ENCODE results near the gene LPAR5. TPM values are rescaled to one million over a fixed set of nuclear protein-coding genes. Genes with fewer than 3 reads are reported as not detected.

LPAR5 gene
- total RNA-seq, result 1 to 10 TPM; 2.3 to 3.3 TPM
- long read RNA-seq, donor 1, partial matches to known transcripts, result 0 of 2 reads
- long read RNA-seq, donor 1, other reads (novel, unspliced or antisense), result 1 of 2 reads
- long read RNA-seq, donor 2, result 0 reads

DNA sequence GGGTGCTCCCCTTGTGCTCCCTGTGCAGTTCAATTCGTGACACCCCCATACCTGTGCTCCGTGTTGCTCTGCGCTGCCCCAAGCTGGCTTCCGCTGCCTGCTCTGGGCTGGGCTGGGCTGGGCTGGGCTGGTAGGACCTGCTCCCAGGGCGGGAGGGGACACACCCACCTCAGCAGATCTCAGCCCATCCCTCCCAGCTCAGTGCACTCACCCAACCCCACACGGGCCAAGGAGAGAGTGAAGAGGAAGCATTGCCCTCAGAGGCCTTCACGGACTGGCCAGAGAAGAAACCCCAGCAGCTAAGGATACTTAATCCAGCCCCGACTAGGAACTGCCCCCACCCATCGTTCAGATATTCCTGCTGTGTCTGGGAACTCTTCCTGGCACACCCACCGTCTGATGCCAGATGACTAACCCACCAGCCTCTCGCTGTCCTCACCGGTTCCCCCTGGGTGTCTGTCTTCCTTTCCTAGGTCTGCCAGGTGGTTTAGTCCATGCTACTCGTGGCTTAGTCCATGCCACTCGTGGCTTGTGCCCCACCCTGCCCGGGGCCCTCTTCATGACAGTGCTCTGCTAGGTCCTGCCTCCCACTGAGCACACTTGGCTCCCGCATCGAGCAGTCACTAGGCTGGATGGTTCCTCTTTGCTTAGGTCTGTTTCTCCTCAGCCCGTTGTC lies at the start of gene LPAR5:
Gene LPAR5 (minus strand): TSS at position 104 of the 676 bp plus-strand sequence. CDS start 14,711 bp downstream, outside the sequence.
- no peak for DNase-seq (ENCODE audit: low spot score)
- intact Hi-C loops (cut with DNase I), result no loop called here

DNA sequence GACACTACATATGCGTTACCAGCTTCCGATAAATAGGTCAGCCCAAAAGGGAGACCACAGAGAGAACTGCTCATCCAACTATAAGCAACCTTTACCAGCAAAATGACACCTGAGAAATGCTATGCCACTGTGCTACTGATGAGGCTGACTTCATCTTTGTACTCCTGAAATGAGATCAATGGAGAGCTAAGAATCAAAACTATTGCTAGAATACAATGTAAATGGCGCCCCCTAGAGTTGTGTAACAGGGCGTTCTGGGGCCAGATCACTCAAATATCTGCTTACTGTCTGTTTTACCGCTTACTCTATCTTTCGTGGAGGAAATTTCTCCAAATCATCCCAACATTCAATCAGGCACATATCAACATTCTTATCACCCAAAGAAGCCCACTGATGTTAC lies 48.9 kb upstream of the LPAR5 start:
- intact Hi-C loops (cut with DNase I), result no loop called here

DNA sequence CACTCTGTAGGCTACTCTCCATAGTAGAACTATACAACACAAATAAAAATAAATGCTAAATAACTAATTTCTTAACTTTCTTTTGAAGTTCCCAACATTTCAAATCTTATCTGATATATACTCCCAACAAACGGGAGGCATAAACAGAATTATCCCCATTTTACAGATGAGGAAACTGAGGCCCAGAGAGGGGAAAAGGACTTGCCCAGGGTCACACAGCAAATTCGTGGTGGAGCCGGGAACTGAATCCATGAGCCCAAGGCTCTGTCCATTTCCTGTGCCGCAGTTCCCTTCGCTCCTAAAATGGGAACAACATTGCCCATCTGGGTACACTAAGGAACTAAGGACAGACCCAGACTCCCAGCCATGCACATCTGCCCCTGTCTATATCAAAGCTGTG lies 41.2 kb upstream of the LPAR5 start:
- intact Hi-C loops (cut with DNase I), result no loop called here
- no peak for DNase-seq (ENCODE audit: low spot score)

More for the DNA sequence above, 48.9 kb upstream of the LPAR5 start:
- no peak for DNase-seq (ENCODE audit: low spot score)

DNA sequence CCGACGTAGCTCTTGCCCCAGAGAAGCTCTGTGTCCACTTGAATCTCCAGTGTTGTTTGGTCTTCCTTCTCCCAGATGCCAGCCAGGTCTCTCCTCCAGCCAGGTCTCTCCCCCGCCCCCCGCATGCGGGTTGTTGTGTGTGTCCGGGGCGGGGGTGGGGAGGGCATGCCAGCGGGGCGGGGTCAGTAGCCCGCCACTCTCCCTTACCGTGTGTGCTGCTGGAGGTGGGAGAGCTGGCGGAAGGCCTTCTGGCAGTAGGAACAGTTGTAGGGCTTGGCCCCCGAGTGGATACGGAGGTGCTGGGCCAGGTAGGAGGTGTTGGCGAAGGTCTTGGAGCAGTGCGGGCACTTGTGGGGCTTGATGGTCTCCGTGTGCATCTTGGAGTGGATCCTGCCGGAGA lies 36.4 kb upstream of the LPAR5 start:
- intact Hi-C loops (cut with DNase I), result no loop called here
- DNase-seq (ENCODE audit: low spot score), result no peak

DNA sequence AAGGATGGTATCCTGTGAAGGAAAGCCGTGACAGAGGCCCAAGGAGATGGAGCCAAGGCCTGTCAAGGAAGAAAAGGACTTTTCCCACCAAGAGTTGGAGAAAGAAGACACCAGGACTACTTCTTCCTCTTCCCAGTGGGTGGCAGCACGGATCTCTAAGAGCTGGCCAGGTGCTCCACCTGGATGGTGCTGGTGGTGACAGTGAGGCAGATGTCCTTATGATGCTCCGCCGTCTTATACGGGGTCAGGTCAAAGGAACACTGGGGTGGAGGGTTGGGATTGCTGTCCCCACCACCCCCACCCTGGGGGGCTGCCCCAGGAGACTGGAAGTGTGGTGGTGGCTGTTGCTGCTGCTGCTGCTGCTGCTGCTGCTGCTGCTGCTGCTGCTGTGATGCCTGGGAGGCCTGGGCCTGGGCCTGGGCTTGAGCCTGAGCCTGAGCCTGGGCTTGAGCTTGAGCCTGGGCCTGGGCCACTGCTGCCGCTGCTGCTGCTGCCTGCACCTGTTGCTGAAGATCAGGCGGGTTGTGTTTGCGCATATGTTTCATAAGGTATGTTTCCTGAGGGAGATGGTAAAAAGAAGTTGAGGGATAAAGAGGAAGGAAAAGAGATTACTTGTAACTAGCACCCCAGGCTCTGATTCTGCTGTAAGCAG lies 31.9 kb upstream of the LPAR5 start:
- intact Hi-C loops (cut with DNase I), result loop anchor here in 1 of 2 donors (5.0 kb wide), 2 partner anchors 50 to 440 kb away; partner anchors contain the start of gene C1RL
- no peak for DNase-seq (ENCODE audit: low spot score)

DNA sequence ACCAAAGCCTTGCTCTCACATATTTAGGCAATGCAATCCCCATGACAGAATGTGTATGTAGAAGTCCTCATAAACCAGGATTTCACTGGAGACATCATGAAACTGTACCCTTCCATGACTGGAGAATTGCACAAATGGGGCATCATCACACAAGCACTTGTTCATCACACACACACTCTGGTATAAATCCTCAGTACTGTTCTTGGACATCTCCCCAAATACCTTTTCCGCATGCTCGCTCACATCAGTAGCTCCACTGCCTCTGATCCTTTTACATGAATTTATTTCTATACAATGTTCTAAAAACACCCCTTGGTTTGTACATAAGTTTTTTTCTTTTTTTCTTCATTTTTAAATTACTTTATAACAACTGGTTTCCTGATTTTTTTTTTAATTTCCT lies 30.5 kb upstream of the LPAR5 start:
- no peak for DNase-seq (ENCODE audit: low spot score)

DNA sequence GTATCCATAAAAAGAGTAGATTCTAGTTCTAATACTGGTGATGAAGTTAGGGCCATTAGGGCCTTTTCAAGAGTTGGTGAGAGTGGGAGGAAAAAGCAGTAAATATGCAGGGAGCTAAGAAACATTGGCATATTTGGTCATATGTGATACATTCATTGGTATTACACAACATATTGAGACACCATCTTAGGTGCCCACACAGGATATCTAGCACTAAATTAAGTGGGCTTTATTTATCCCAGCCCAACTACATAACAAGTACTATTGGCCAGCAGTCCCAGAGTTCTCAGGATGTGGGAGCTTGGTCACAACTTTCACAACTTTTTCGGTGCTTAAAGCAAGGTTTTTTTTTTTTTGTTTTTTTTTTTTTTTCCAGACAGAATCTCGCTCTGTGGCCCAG lies 29.1 kb upstream of the LPAR5 start:
- no peak for DNase-seq (ENCODE audit: low spot score)
- intact Hi-C loops (cut with DNase I), result loop anchor here in 1 of 2 donors (5.0 kb wide), 2 partner anchors 48 to 442 kb away; partner anchors contain the start of gene C1RL

More for the DNA sequence above, 30.5 kb upstream of the LPAR5 start:
- intact Hi-C loops (cut with DNase I), result loop anchor here in 1 of 2 donors (5.0 kb wide), 2 partner anchors 49 to 441 kb away; partner anchors contain the start of gene C1RL

DNA sequence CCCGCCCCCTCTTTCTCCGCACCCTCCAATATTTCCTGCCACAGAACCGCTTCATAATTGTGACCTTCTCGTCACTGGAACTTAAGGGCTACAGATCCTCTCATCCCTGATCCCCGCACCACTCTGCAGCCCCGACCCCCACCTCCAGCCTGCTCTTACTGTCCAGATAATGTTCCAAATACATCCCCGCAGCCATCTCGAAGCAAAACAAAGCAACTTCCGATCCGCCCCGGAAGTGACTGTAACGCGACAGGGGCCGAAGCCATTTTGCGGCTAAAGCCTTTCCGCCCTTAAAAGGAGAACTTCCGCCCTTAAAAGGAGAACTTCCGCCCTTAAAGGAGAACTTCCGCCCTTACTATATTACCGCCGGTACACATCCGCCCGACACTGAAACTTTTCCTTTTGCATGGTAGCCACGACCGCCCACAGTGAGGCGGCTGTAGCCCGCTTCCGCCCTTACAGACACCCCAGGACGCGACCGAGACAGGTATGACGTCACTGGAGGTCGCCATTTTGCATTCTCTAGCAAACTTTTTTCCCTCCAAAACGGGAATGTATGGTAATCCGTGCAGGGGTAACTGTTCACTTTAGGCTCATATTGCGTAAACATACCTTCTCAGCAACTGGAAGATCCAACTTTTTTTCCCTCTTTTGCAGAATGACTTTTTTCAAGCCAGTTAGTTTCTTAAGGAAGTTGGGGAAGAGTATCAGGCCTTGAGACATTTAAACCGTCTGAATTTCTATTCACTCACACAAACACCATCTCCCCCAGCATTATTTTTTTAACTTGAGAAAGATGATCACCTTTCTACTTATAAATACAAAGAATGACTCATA lies 27.4 kb upstream of the LPAR5 start, which contains the start of gene ING4:
Gene ING4 (minus strand): TSS at position 214 of the 837 bp plus-strand sequence. CDS start 18 bp downstream, at position 196.
- intact Hi-C loops (cut with DNase I), result loop anchor here in 1 of 2 donors (1.0 kb wide), 1 partner anchor 26 kb away; the partner anchor contains the start of gene ZNF384
- DNase-seq (ENCODE audit: low spot score), result peak; percentile 99

DNA sequence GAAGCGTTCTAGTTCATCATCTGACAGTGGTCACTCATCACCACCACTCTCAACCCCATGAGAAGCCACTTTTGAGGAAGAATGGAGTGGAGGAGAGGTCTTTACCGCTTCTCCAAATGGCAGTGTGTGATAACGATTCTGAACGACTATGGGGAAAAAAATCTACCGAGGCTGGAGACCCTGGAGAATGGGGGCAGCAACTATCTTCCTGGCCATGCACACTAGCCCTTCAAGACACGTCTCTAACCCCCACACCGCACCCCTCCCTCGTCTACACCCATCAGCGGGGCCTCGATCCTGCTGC lies 26.8 kb upstream of the LPAR5 start:
- no peak for DNase-seq (ENCODE audit: low spot score)
- intact Hi-C loops (cut with DNase I), result no loop called here

DNA sequence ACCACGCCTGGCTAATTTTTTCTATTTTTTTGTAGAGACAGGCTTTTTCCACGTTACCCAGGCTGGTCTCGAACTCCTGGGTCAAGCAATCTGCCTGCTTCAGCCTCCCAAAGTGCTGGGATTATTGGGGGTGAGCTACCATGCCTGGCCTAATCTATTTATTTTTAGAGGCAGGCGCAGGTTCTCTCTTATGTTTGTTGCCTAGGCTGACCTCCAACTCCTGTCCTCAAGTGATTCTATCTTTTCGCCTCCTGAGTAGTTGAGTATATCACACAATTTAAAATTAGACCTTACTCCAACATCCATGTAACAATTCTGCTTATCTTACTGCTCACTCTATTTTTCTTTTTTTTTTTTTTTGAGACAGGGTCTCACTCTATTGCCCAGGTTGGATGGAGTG lies 18.2 kb upstream of the LPAR5 start:
- intact Hi-C loops (cut with DNase I), result no loop called here
- no peak for DNase-seq (ENCODE audit: low spot score)

DNA sequence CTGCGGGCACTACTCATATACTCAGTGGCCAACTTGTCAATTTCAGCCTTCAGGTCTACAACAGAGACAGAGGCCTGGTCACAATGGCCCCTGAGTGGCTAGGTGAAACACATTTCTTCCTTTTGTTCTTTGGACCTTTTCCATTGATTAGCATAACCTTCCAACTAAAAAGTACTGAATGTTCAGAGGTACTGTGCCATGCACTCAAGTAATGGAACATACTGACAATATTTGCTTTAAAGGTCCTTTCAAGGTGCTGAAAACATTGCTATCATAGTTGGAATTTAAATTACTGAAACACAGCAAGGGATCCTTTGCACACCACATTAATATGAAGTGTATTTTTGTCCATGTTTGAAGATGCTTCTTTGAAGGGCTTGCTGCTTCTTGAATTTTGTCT lies 17.6 kb upstream of the LPAR5 start:
- no peak for DNase-seq (ENCODE audit: low spot score)

DNA sequence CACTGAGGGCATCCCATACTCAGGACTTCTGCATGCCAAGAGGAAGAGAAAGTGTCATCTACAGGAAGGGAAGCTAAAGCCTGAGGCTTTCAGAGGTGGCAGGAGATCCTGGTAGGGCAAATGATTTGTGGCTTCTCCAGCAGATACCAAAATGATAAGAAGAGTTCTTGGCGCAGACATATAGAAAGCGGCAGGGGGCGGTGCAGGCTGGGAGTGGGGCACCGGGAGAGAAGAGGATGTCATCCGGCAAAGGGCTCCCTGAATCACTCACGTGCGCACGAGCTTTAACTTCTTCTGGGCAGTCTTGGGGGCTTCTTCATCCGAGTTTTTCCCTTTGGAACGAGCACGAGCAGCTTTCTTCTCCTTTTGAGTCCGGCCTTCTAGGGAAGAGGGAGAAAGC lies 16.6 kb upstream of the LPAR5 start:
- intact Hi-C loops (cut with DNase I), result no loop called here
- DNase-seq (ENCODE audit: low spot score), result no peak

More for the DNA sequence above, 17.6 kb upstream of the LPAR5 start:
- intact Hi-C loops (cut with DNase I), result no loop called here

DNA sequence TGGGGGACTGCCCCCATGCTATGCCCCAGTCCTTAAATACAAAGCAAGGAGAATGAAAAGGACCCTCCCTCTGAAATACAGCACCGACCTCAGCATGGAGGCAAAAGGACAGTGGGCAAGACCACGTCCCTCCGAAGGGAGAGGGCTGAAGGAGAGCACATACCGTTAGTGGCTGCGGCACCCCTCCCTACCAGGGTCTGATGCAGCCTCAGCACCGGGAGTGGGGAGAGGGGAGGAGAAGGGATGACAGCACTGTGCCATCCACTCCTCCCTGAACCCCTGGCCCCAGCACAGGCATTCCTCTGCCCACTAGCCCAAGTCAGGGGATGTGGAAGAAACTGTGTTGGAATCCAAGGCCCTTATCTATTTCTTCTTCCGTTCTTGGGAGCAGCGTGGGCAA lies 15.1 kb upstream of the LPAR5 start:
- peak; percentile 40 for DNase-seq (ENCODE audit: low spot score)
- intact Hi-C loops (cut with DNase I), result no loop called here

DNA sequence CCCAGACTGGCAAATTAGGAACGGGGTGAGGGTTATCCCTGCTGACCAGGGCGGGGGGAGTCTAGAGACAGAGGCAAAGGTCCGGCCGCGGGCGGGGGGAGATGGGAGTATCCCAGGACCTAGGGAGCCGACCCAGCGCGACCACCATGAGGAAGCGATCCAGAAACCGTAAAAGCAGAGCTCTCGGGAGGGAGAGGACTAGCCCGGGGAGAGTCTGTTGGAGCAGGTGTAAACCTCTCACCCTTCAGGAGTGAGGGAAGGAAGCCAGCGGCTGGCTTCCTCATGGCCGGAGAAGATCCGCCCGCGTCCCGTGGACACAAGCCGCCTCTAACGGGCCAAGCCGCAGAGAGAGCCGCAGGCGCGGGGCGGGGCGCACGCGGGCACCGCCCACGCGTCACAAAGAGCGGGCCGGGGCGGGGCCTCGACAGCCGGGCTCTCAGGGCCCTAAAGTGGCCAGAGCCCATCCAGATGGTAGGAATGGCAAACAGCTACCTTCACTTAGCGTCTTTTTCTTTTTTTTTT lies 11.4 kb upstream of the LPAR5 start, which contains the start of gene ACRBP:
Gene ACRBP (minus strand): TSS at position 350 of the 522 bp plus-strand sequence. CDS start 66 bp downstream, at position 284.
- DNase-seq (ENCODE audit: low spot score), result peak; percentile 94
- intact Hi-C loops (cut with DNase I), result loop anchor here in 1 of 2 donors (10.0 kb wide), 1 partner anchor 82 kb away; the partner anchor contains the start of gene NOP2

DNA sequence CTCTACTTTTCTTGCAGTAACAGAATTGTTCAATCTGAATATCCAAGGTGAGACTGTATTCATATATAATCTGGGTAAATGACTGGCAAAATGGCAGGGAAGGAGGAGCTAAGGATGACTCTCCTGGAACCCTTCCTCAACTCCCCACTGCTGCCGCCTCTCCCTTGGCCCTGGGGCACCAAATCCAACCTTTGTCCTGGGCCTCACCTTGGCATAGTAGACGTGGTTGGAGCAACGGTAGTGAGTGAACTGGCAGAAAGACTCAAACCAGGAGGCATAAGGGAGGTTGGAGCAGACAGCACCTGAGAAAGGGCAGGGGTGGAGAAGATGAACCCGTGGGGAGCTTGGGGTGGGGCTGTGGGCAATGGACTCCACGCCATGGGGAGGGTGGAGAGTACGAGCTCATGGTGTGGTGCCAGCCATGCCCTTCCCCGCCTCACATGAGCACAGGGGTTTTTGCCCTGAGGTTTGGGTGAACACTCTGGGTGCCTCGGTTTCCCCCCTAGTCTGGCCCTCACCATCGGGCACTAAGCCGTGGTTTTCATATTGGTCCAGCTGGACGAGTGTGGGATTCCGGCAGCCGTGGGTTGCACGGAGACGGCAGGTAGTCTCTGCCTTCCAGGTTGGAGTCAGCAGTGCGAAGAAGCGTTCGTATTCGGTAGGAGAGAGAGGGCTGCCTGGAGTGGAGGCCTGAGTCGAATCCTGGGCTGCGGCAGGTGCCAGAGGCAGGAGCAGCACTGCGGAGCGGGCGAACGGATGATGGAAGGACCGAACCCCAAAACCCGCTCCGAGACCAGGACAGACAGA lies 10.7 kb upstream of the LPAR5 start:
- intact Hi-C loops (cut with DNase I), result loop anchor here in 1 of 2 donors (10.0 kb wide), 1 partner anchor 82 kb away; the partner anchor contains the start of gene NOP2

DNA sequence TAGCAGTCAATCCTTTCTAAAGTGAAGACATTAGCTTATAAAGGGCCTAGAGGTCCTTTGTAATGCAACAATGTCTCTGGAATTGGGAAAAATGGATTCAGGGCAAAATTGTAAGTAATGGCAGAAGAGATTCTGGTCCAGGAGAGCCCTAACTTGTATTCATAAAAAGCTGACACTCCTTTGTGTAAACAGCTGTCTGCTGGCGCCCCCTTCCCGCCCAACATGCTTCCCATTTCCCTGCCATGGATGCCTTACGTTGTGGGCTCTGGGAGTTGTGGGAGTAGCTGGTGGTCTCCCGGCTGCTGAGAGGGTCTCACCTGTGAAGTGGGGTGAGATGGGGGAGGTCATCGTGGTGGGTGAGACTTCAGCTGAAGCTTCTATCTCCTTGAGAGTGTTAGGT lies 9.1 kb upstream of the LPAR5 start:
- no peak for DNase-seq (ENCODE audit: low spot score)
- intact Hi-C loops (cut with DNase I), result loop anchor here in 1 of 2 donors (10.0 kb wide), 1 partner anchor 80 kb away; the partner anchor contains the start of gene NOP2

More for the DNA sequence above, 10.7 kb upstream of the LPAR5 start:
- no peak for DNase-seq (ENCODE audit: low spot score)

DNA sequence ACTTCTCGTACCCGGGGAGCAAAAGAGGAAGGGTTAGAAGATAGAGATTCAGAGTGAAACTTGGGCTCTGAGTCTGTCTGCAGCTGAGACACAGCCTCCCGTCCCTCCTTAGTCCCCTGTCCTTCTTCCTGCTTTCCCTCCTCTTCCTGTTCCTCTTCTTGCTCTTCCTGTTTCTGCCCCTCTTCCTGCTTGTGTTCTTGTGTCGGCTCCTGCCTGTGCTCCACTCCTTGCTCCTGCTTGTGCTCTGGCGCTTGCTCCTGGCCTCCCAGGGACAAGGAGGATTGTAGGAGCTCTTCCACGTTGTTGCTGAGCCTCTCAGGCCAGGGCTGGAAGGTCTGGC lies 8.5 kb upstream of the LPAR5 start:
- DNase-seq (ENCODE audit: low spot score), result no peak
- intact Hi-C loops (cut with DNase I), result loop anchor here in 1 of 2 donors (10.0 kb wide), 1 partner anchor 79 kb away; the partner anchor contains the start of gene NOP2
